Hematopoietic multipotent progenitor cell treated with erythropoietin and hydrocortisone succinate and interleukin-3 and kit ligand, for 15 days (in vitro differentiated cells): ENCODE results near the gene OPN1MW3.
"Not testable (repeated sequence)": the region's sequence is repeated elsewhere in the genome, so short reads cannot be mapped to it uniquely, and the experiment has no call there.

Source experiments
- DNase-seq: peaks from one replicate; pipeline ENCODE4 v3.0.0-alpha.2; 2015; ENCODE audit warnings: low spot score

Gene OPN1MW3

GRCh38 chrX:154257282-154257681 is at the start of gene OPN1MW3:
OPN1MW3 (plus strand) TSS chrX:154257582; CDS start chrX:154257620, 38 bp downstream.
- not testable (repeated sequence) for DNase-seq

GRCh38 chrX:154209670-154210418 is 47.5 kb upstream of the OPN1MW3 start:
- not testable (repeated sequence) for DNase-seq

GRCh38 chrX:154211057-154211456 is 46.3 kb upstream of the OPN1MW3 start:
- not testable (repeated sequence) for DNase-seq

GRCh38 chrX:154211499-154211898 is 45.9 kb upstream of the OPN1MW3 start:
- not testable (repeated sequence) for DNase-seq

- DNase-seq = not testable (repeated sequence)
Observed at GRCh38 chrX:154219456-154219855, 37.9 kb upstream of the OPN1MW3 start, which contains the start of gene OPN1MW2. OPN1MW2 (plus strand) TSS chrX:154219756; CDS start chrX:154219816, 60 bp downstream.

- not testable (repeated sequence) for DNase-seq
Observed at GRCh38 chrX:154225292-154225691, 32.1 kb upstream of the OPN1MW3 start.

- DNase-seq = not testable (repeated sequence)
Observed at GRCh38 chrX:154226706-154227105, 30.7 kb upstream of the OPN1MW3 start.

GRCh38 chrX:154231443-154231842 is 25.9 kb upstream of the OPN1MW3 start:
- not testable (repeated sequence) for DNase-seq

- DNase-seq = not testable (repeated sequence)
Observed at GRCh38 chrX:154233620-154234019, 23.8 kb upstream of the OPN1MW3 start.

GRCh38 chrX:154238939-154239559 is 18.3 kb upstream of the OPN1MW3 start:
- peak; percentile 1 for DNase-seq

- DNase-seq = peak; percentile 53
Observed at GRCh38 chrX:154239982-154240503, 17.3 kb upstream of the OPN1MW3 start.

- DNase-seq = not testable (repeated sequence)
Observed at GRCh38 chrX:154247377-154248045, 9.9 kb upstream of the OPN1MW3 start.

- not testable (repeated sequence) for DNase-seq
Observed at GRCh38 chrX:154248076-154248475, 9.3 kb upstream of the OPN1MW3 start.

GRCh38 chrX:154258711-154259110 is 1.3 kb downstream of the OPN1MW3 start:
- DNase-seq = not testable (repeated sequence)

- DNase-seq = not testable (repeated sequence)
Observed at GRCh38 chrX:154263072-154263471, 5.7 kb downstream of the OPN1MW3 start.

- not testable (repeated sequence) for DNase-seq
Observed at GRCh38 chrX:154269245-154269644, 11.9 kb downstream of the OPN1MW3 start.

- not testable (repeated sequence) for DNase-seq
Observed at GRCh38 chrX:154284489-154285338, 27.3 kb downstream of the OPN1MW3 start.

- not testable (repeated sequence) for DNase-seq
Observed at GRCh38 chrX:154286406-154286805, 29.0 kb downstream of the OPN1MW3 start.

- no peak for DNase-seq
Observed at GRCh38 chrX:154294791-154295574, 37.6 kb downstream of the OPN1MW3 start, which contains the start of gene TEX28. TEX28 (minus strand) TSS chrX:154295124; CDS start chrX:154292117, 3,007 bp downstream.

GRCh38 chrX:154295664-154296310 is 38.4 kb downstream of the OPN1MW3 start, which contains the start of gene TKTL1:
TKTL1 (plus strand) TSS chrX:154295795; CDS start chrX:154295860, 65 bp downstream.
- no peak for DNase-seq
